B cell (primary cell): ENCODE measurements around the gene GUCY1A1. TPM values are rescaled to one million over a fixed set of nuclear protein-coding genes. Genes with fewer than 3 reads are reported as not detected.

Source experiments
- ATAC-seq: fragments of 200-7000 bp; cut with Tn5 transposase; one replicate; pipeline ENCODE4 v1.10.0; 2021; ENCODE audit warnings: low read depth, mild to moderate bottlenecking, moderate number of reproducible peaks, moderate library complexity
- CTCF ChIA-PET: fragments of 350-600 bp; sonication (Branson Sonifier 250); formaldehyde crosslinking; loops from one replicate; lab custom pipeline; 2021; ENCODE audit warnings: antibody characterized with exemption, inconsistent platforms; lab: Charles Lee
- POLR2A ChIA-PET: fragments of 350-600 bp; sonication (Branson Sonifier 250); formaldehyde crosslinking; loops from one replicate; lab custom pipeline; 2021; ENCODE audit warnings: antibody characterized with exemption; lab: Charles Lee
- DNase-seq: peaks from one replicate; pipeline ENCODE4 v3.0.0; 2013
- H2AFZ ChIP-seq: 2 replicates; pipeline ENCODE4 v1.6.1; 2012; ENCODE audit warnings: mild to moderate bottlenecking, low read depth, low read length; ENCODE audit not compliant: insufficient read depth, poor library complexity, severe bottlenecking
- H3K27ac ChIP-seq, 2 donors: 1 replicate in 1 of 2; 2 replicates in 1 of 2; pipeline ENCODE4 v1.5.1; 2012 to 2013; ENCODE audit warnings: low read length in 2 of 2, mild to moderate bottlenecking in 2 of 2, moderate library complexity in 1 of 2
- H3K27me3 ChIP-seq, 4 experiments: fragments of 200-600 bp in 1 of 4; sonication (generic) in 1 of 4; replicated peaks in 1 of 4; 1 replicate in 2 of 4; 2 replicates in 2 of 4; pipeline versions ENCODE4 v1.6.1 to v1.7.0; 2013 to 2016; ENCODE audit warnings: low read length in 3 of 4, mild to moderate bottlenecking in 2 of 4, mixed read lengths in 1 of 4, moderate library complexity in 1 of 4; ENCODE audit not compliant: insufficient read depth in 4 of 4, control insufficient read depth in 3 of 4; ENCODE audit errors: control extremely low read depth in 1 of 4
- H3K36me3 ChIP-seq, 2 experiments: replicated peaks in 1 of 2; 1 replicate in 1 of 2; 2 replicates in 1 of 2; pipeline versions ENCODE4 v1.6.1 to v1.7.1; 2013; ENCODE audit warnings: low read length in 1 of 2; ENCODE audit not compliant: insufficient read depth in 2 of 2, control insufficient read depth in 1 of 2; ENCODE audit errors: control extremely low read depth in 1 of 2, extremely low read depth in 1 of 2
- H3K4me1 ChIP-seq, 2 donors: fragments of 200-600 bp in 1 of 2; sonication (generic) in 1 of 2; 1 replicate in 1 of 2; 2 replicates in 1 of 2; pipeline versions ENCODE4 v1.5.1 to v1.6.1; 2013 to 2017; ENCODE audit warnings: low read length in 2 of 2; ENCODE audit not compliant: control insufficient read depth in 2 of 2, insufficient read depth in 2 of 2
- H3K4me2 ChIP-seq: replicated peaks from 2 replicates; pipeline ENCODE3; 2012; ENCODE audit warnings: mild to moderate bottlenecking, low read depth, low read length; ENCODE audit not compliant: poor library complexity, severe bottlenecking
- H3K4me3 ChIP-seq, 5 experiments: fragments of 200-600 bp in 1 of 5; sonication (generic) in 1 of 5; 1 replicate in 3 of 5; 2 replicates in 2 of 5; pipeline versions ENCODE4 v1.5.1 to v1.7.0; 2011 to 2016; ENCODE audit warnings: low read length in 4 of 5, mild to moderate bottlenecking in 4 of 5, low read depth in 2 of 5, control low read depth in 1 of 5, moderate library complexity in 1 of 5; ENCODE audit not compliant: insufficient read depth in 1 of 5; ENCODE audit errors: control extremely low read depth in 1 of 5, extremely low read depth in 1 of 5
- H3K79me2 ChIP-seq: fragments of 200-600 bp; sonication (generic); one replicate; pipeline ENCODE4 v1.6.0; 2016; ENCODE audit warnings: low read length; ENCODE audit not compliant: control insufficient read depth, insufficient read depth
- H3K9ac ChIP-seq: fragments of 200-600 bp; sonication (generic); 2 replicates; pipeline ENCODE4 v1.6.1; 2017; ENCODE audit warnings: mild to moderate bottlenecking, low read length, moderate library complexity
- H3K9me3 ChIP-seq, 3 donors: one replicate each; pipeline versions ENCODE4 v1.6.1 to v1.7.1; 2013; ENCODE audit warnings: low read length in 2 of 3; ENCODE audit not compliant: control insufficient read depth in 2 of 3, insufficient read depth in 1 of 3; ENCODE audit errors: control extremely low read depth in 1 of 3
- H4K20me1 ChIP-seq: 2 replicates; pipeline ENCODE4 v1.6.0; 2012; ENCODE audit warnings: mild to moderate bottlenecking, low read length; ENCODE audit not compliant: insufficient read depth, control insufficient read depth, poor library complexity, severe bottlenecking
- H3K27ac Mint-ChIP-seq: one replicate; pipeline ENCODE4 v1.8.0; 2021; ENCODE audit warnings: mixed read lengths
- H3K27me3 Mint-ChIP-seq: one replicate; pipeline ENCODE4 v1.8.0; 2021; ENCODE audit warnings: mixed read lengths
- H3K4me1 Mint-ChIP-seq: one replicate; pipeline ENCODE4 v1.8.0; 2021; ENCODE audit warnings: mixed read lengths
- H3K4me3 Mint-ChIP-seq: one replicate; pipeline ENCODE4 v1.8.0; 2021; ENCODE audit warnings: mixed read lengths
- H3K9me3 Mint-ChIP-seq: one replicate; pipeline ENCODE4 v1.8.0; 2022; ENCODE audit warnings: mixed read lengths; ENCODE audit not compliant: insufficient read depth
- CTCF ChIP-seq: fragments of 200-600 bp; IDR thresholded peaks from one replicate; pipeline ENCODE4 v1.8.0; 2022; ENCODE audit warnings: antibody characterized with exemption, mild to moderate bottlenecking
- EZH2 ChIP-seq: IDR thresholded peaks from 2 replicates; pipeline ENCODE4 v1.6.1; 2012; ENCODE audit warnings: borderline replicate concordance, low read depth, mild to moderate bottlenecking, moderate library complexity, low read length; ENCODE audit not compliant: insufficient read depth, poor library complexity, severe bottlenecking
- WGBS: methylation state at CpG from one replicate; pipeline ENCODE4 v1.1.5; 2013; ENCODE audit warnings: missing lambda C conversion rate; ENCODE audit not compliant: insufficient coverage; 5-methylcytosine and 5-hydroxymethylcytosine counted together
- intact Hi-C: fragments of 100-400 bp; cut with micrococcal nuclease; formaldehyde crosslinking; loops from one replicate; pipeline ENCODE4 v1.10.0; 2022
- polyA plus RNA-seq: library from polyadenylated mRNA; depleted of rRNA; stranded (reverse); fragments of >200 nt; gene quantifications from 2 replicates; pipeline ENCODE4 v1.2.3, GENCODE V29; 2012
- total RNA-seq, 2 donors: library from RNA; stranded (reverse); fragments of 120-200 nt in 1 of 2; gene quantifications; 1 replicate in 1 of 2; 2 replicates in 1 of 2; pipeline versions ENCODE4 v1.2.3 to v1.2.4, GENCODE V29; 2013 to 2022

GUCY1A1 gene
- total and polyA plus RNA-seq, 2 donors (not counting 1 experiment from before 2014, with no cell fraction given) = 0.12 to 0.25 TPM

- TF ChIP-seq CTCF = no peak
- no peak for TF ChIP-seq EZH2
- Histone ChIP-seq H3K4me1 (no peaks in the 10 kb centered on the region), H3K27me3 (no peaks in the 10 kb centered on the region), H2AFZ (no peak overlapping the region), H3K27ac (no peak overlapping the region), H3K79me2 (no peaks in the 10 kb centered on the region), H3K9me3 (no peaks in the 10 kb centered on the region), H3K9ac (no peak overlapping the region), H3K4me2 (no peak overlapping the region), H3K4me3 (no peak overlapping the region), H4K20me1 (no peaks in the 10 kb centered on the region), H3K36me3 (no peaks in the 10 kb centered on the region)
- no peak for DNase-seq
- no peak for ATAC-seq
- 76% methylated on average over 2 of the region's 3 CpGs for WGBS
- Mint-ChIP-seq H3K27me3 (no peaks in the 10 kb centered on the region), H3K4me3 (no peak overlapping the region), H3K9me3 (no peaks in the 10 kb centered on the region), H3K27ac (no peak overlapping the region), H3K4me1 (no peaks in the 10 kb centered on the region)
- POLR2A ChIA-PET = no interaction called here
- CTCF ChIA-PET = no interaction called here
- intact Hi-C loops = no loop called here
Measured at GRCh38 chr4:155742310-155743015, 75.8 kb downstream of the GUCY1A1 start.

DNA sequence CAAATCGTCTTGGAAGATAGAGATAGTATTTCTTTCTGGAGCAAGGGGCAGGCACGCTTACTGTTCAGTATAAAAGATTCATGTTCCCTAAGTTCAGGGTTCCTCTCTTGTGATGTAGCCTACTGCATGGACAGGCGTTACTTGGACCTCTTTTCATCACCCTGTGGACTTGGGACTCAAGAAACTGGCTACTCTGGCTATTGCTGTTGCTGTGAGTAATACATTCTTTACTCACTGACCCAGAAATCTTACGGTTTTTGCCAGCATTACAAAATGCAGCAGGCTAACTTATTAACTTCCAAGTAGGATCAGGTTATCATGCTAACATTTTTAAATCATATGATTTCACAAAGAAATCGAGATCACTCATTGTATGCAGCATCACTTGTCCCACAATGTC lies 79.3 kb downstream of the GUCY1A1 start:
- H3K36me3 ChIP-seq = no peaks in the 10 kb centered on the region
- no peak overlapping the region for H3K27ac ChIP-seq
- H3K4me2 ChIP-seq = no peak overlapping the region
- no peaks in the 10 kb centered on the region for H3K27me3 ChIP-seq
- ATAC-seq (no peak), DNase-seq (no peak)
- WGBS = 89% methylated on average over 4 of the region's 5 CpGs
- ChIA-PET CTCF (no interaction called here), POLR2A (no interaction called here)
- H3K79me2 ChIP-seq = no peaks in the 10 kb centered on the region
- Mint-ChIP-seq H3K9me3 (no peaks in the 10 kb centered on the region), H3K27me3 (no peaks in the 10 kb centered on the region), H3K4me1 (no peaks in the 10 kb centered on the region), H3K4me3 (no peak overlapping the region), H3K27ac (no peak overlapping the region)
- no peaks in the 10 kb centered on the region for H3K4me1 ChIP-seq
- H4K20me1 ChIP-seq = no peaks in the 10 kb centered on the region
- H3K4me3 ChIP-seq = no peak overlapping the region
- no peak overlapping the region for H3K9ac ChIP-seq
- H2AFZ ChIP-seq = no peak overlapping the region
- no peak for TF ChIP-seq CTCF
- TF ChIP-seq EZH2 = no peak
- intact Hi-C loops = no loop called here
- no peaks in the 10 kb centered on the region for H3K9me3 ChIP-seq
